HG03521 (cell line): ENCODE results near the gene PLEKHG5.
"Not testable (repeated sequence)": the region's sequence is repeated elsewhere in the genome, so short reads cannot be mapped to it uniquely, and the experiment has no call there.

Source experiments
- ATAC-seq: cut with Tn5 transposase; IDR thresholded peaks from one replicate; pipeline ENCODE4 v1.9.1; 2021; ENCODE audit warnings: mild to moderate bottlenecking, moderate library complexity; ENCODE audit not compliant: unreplicated experiment

The PLEKHG5 gene

GRCh38 chr1:6497867-6498575 lies 6.6 kb upstream of the PLEKHG5 start:
- ATAC-seq: no peak

- no peak for ATAC-seq
These were observed 5.9 kb upstream of the PLEKHG5 start for GRCh38 chr1:6497215-6497866.

GRCh38 chr1:6496890-6497214 lies 5.4 kb upstream of the PLEKHG5 start:
- ATAC-seq: no peak

GRCh38 chr1:6496365-6496721 lies 4.9 kb upstream of the PLEKHG5 start:
- no peak for ATAC-seq

- no peak for ATAC-seq
These were observed 4.3 kb upstream of the PLEKHG5 start for GRCh38 chr1:6495540-6496364.

GRCh38 chr1:6495041-6495441 lies 3.6 kb upstream of the PLEKHG5 start:
- ATAC-seq: no peak

- no peak for ATAC-seq
These were observed 3.2 kb upstream of the PLEKHG5 start for GRCh38 chr1:6494627-6495026.

GRCh38 chr1:6493834-6494223 lies 2.4 kb upstream of the PLEKHG5 start:
- ATAC-seq: not testable (repeated sequence)

- no peak for ATAC-seq
These were observed 499 bp upstream of the PLEKHG5 start for GRCh38 chr1:6491966-6492365.

- ATAC-seq: no peak
These were observed 402 bp downstream of the PLEKHG5 start for GRCh38 chr1:6491081-6491449.

GRCh38 chr1:6490181-6491080 lies 1.0 kb downstream of the PLEKHG5 start:
- peak; percentile 40 for ATAC-seq

- peak; percentile 50 for ATAC-seq
These were observed 1.7 kb downstream of the PLEKHG5 start for GRCh38 chr1:6489799-6490180.

- no peak for ATAC-seq
These were observed 2.1 kb downstream of the PLEKHG5 start for GRCh38 chr1:6489383-6489765.

- ATAC-seq: no peak
These were observed 2.7 kb downstream of the PLEKHG5 start for GRCh38 chr1:6488602-6489382.

- ATAC-seq: no peak
These were observed 3.5 kb downstream of the PLEKHG5 start for GRCh38 chr1:6487804-6488484.

GRCh38 chr1:6486433-6487011 lies 4.9 kb downstream of the PLEKHG5 start:
- ATAC-seq: no peak

GRCh38 chr1:6485168-6486101 lies 6.0 kb downstream of the PLEKHG5 start:
- no peak for ATAC-seq

GRCh38 chr1:6484826-6485167 lies 6.7 kb downstream of the PLEKHG5 start:
- ATAC-seq: no peak

GRCh38 chr1:6483761-6484117 lies 7.7 kb downstream of the PLEKHG5 start:
- ATAC-seq: no peak
